Neural progenitor cell (in vitro differentiated cells): ENCODE results near the gene CYP4V2. TPM values are rescaled to one million over a fixed set of nuclear protein-coding genes. Genes with fewer than 3 reads are reported as not detected.

Experiments
- DNase-seq: peaks from one replicate; pipeline ENCODE4 v3.0.0-alpha.2; 2016; ENCODE audit warnings: low spot score
- H2AFZ ChIP-seq: fragments of 200-600 bp; sonication (generic); replicated peaks from 2 replicates; pipeline ENCODE4 v1.6.1; 2016; ENCODE audit warnings: antibody characterized with exemption
- H3F3A ChIP-seq: fragments of 200-600 bp; sonication (generic); 2 replicates; pipeline ENCODE4 v1.6.1; 2016; ENCODE audit warnings: antibody characterized with exemption, low read depth
- H3K27ac ChIP-seq: fragments of 200-600 bp; sonication (generic); 2 replicates; pipeline ENCODE4 v1.5.1; 2016; ENCODE audit warnings: mild to moderate bottlenecking
- H3K27me3 ChIP-seq: fragments of 200-600 bp; sonication (generic); 2 replicates; pipeline ENCODE4 v1.6.1; 2016; ENCODE audit warnings: mild to moderate bottlenecking, moderate library complexity
- H3K36me3 ChIP-seq: fragments of 200-600 bp; sonication (generic); 2 replicates; pipeline ENCODE4 v1.5.1; 2016
- H3K4me1 ChIP-seq: fragments of 200-600 bp; sonication (generic); 2 replicates; pipeline ENCODE4 v1.6.1; 2016; ENCODE audit warnings: mixed run types
- H3K4me2 ChIP-seq: fragments of 200-600 bp; sonication (generic); 2 replicates; pipeline ENCODE4 v1.6.1; 2016
- H3K4me3 ChIP-seq: fragments of 200-600 bp; sonication (generic); 2 replicates; pipeline ENCODE4 v1.5.1; 2016
- H3K79me2 ChIP-seq: fragments of 200-600 bp; sonication (generic); 2 replicates; pipeline ENCODE4 v1.6.1; 2016; ENCODE audit warnings: low read depth
- H3K9ac ChIP-seq: fragments of 200-600 bp; sonication (generic); 2 replicates; pipeline ENCODE4 v1.6.1; 2016
- H3K9me3 ChIP-seq: fragments of 200-600 bp; sonication (generic); 2 replicates; pipeline ENCODE4 v1.5.1; 2016; ENCODE audit warnings: low read depth
- H4K20me1 ChIP-seq: fragments of 200-600 bp; sonication (generic); 2 replicates; pipeline ENCODE4 v1.6.1; 2016; ENCODE audit warnings: low read depth
- H3K27ac Mint-ChIP-seq: 3 replicates; pipeline ENCODE4 v1.8.0; 2021; ENCODE audit warnings: mixed read lengths
- H3K27me3 Mint-ChIP-seq: 2 replicates; pipeline ENCODE4 v1.8.0; 2022; ENCODE audit warnings: low read depth, mild to moderate bottlenecking, inconsistent platforms, moderate library complexity, mixed read lengths; ENCODE audit not compliant: insufficient read depth
- H3K36me3 Mint-ChIP-seq: 3 replicates; pipeline ENCODE4 v1.8.0; 2021; ENCODE audit warnings: mixed read lengths
- H3K4me1 Mint-ChIP-seq: 3 replicates; pipeline ENCODE4 v1.8.0; 2021; ENCODE audit warnings: mixed read lengths
- H3K4me3 Mint-ChIP-seq: 3 replicates; pipeline ENCODE4 v1.8.0; 2021; ENCODE audit warnings: mild to moderate bottlenecking, moderate library complexity, mixed read lengths
- H3K9me3 Mint-ChIP-seq: 3 replicates; pipeline ENCODE4 v1.8.0; 2020; ENCODE audit warnings: mixed read lengths
- EZH2 ChIP-seq: fragments of 200-600 bp; sonication (generic); IDR thresholded peaks from 2 replicates; pipeline ENCODE4 v1.6.1; 2017; ENCODE audit warnings: antibody characterized with exemption, mild to moderate bottlenecking, moderate library complexity
- EZH2phosphoT487 ChIP-seq: fragments of 200-600 bp; sonication (generic); IDR thresholded peaks from 2 replicates; pipeline ENCODE4 v1.6.1; 2017; ENCODE audit warnings: antibody characterized with exemption
- total RNA-seq: library from RNA; depleted of rRNA; stranded (reverse); fragments of >200 nt; gene quantifications from 2 replicates; pipeline ENCODE4 v1.2.3, GENCODE V29; 2015; ENCODE audit warnings: low replicate concordance
- TF ChIP-seq, protein P1 (sequence below): fragments of 200-600 bp; sonication (generic); IDR thresholded peaks from 2 replicates; pipeline ENCODE4 v1.5.1; 2017; ENCODE audit warnings: antibody characterized with exemption, mild to moderate bottlenecking

CYP4V2 gene
- total RNA-seq, 1 donor from 2014 or later = 0.37 TPM

GRCh38 chr4:186227744-186228513 is 36.6 kb downstream of the CYP4V2 start:
- Histone ChIP-seq H3K4me3 (no peak overlapping the region), H3K9me3 (peaks cover 10% of the 10 kb centered on the region), H3K27me3 (no peaks in the 10 kb centered on the region), H3K4me2 (no peak overlapping the region), H3K27ac (no peak overlapping the region), H3K4me1 (no peaks in the 10 kb centered on the region), H3F3A (no peaks in the 10 kb centered on the region), H3K36me3 (no peaks in the 10 kb centered on the region), H3K79me2 (no peaks in the 10 kb centered on the region), H3K9ac (no peak overlapping the region), H4K20me1 (no peaks in the 10 kb centered on the region), H2AFZ (no peak overlapping the region)
- Mint-ChIP-seq H3K27me3 (peaks cover 3% of the 10 kb centered on the region), H3K4me1 (no peaks in the 10 kb centered on the region), H3K9me3 (peaks cover 28% of the 10 kb centered on the region), H3K36me3 (peaks cover 6% of the 10 kb centered on the region), H3K4me3 (no peak overlapping the region), H3K27ac (no peak overlapping the region)
- TF ChIP-seq EZH2 (no peak), EZH2phosphoT487 (no peak)
- TF ChIP-seq, protein P1, sequence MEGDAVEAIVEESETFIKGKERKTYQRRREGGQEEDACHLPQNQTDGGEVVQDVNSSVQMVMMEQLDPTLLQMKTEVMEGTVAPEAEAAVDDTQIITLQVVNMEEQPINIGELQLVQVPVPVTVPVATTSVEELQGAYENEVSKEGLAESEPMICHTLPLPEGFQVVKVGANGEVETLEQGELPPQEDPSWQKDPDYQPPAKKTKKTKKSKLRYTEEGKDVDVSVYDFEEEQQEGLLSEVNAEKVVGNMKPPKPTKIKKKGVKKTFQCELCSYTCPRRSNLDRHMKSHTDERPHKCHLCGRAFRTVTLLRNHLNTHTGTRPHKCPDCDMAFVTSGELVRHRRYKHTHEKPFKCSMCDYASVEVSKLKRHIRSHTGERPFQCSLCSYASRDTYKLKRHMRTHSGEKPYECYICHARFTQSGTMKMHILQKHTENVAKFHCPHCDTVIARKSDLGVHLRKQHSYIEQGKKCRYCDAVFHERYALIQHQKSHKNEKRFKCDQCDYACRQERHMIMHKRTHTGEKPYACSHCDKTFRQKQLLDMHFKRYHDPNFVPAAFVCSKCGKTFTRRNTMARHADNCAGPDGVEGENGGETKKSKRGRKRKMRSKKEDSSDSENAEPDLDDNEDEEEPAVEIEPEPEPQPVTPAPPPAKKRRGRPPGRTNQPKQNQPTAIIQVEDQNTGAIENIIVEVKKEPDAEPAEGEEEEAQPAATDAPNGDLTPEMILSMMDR = no peak
- DNase-seq = no peak

GRCh38 chr4:186228514-186228894 is 37.1 kb downstream of the CYP4V2 start:
- Mint-ChIP-seq H3K36me3 (peaks cover under 1% of the 10 kb centered on the region), H3K27me3 (peaks cover 3% of the 10 kb centered on the region), H3K9me3 (peaks cover 23% of the 10 kb centered on the region), H3K4me3 (no peak overlapping the region), H3K4me1 (no peaks in the 10 kb centered on the region), H3K27ac (no peak overlapping the region)
- no peaks in the 10 kb centered on the region for H4K20me1 ChIP-seq
- no peaks in the 10 kb centered on the region for H3F3A ChIP-seq
- DNase-seq = no peak
- H3K79me2 ChIP-seq = no peaks in the 10 kb centered on the region
- H3K27me3 ChIP-seq = no peaks in the 10 kb centered on the region
- no peak overlapping the region for H3K4me3 ChIP-seq
- H3K4me2 ChIP-seq = no peak overlapping the region
- H3K9me3 ChIP-seq = peaks cover 10% of the 10 kb centered on the region
- H2AFZ ChIP-seq = no peak overlapping the region
- H3K27ac ChIP-seq = no peak overlapping the region
- no peaks in the 10 kb centered on the region for H3K4me1 ChIP-seq
- H3K36me3 ChIP-seq = no peaks in the 10 kb centered on the region
- H3K9ac ChIP-seq = no peak overlapping the region
- no peak for TF ChIP-seq EZH2
- no peak for TF ChIP-seq EZH2phosphoT487
- TF ChIP-seq, protein P1 = no peak

DNA sequence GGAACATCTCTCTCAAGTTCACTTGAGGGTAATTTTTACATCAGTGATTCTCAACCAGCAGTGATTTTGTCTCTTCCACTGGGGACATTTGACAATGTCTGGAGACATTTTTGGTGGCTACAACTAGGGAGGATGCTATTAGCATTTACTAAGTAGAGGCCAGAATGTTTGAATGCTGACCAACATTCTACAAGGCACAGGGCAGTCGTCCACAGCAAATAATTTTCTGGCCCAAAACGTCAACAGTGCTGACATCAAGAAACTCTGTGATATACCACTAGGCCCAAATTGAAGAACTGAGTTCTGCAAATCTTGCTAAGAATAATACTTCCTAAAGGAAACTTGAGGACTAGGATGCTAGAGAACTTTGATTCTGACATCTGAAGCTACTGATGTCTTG is 43.0 kb downstream of the CYP4V2 start:
- TF ChIP-seq, protein P1 = no peak
- TF ChIP-seq EZH2phosphoT487 (no peak), EZH2 (no peak)
- H4K20me1 ChIP-seq = no peaks in the 10 kb centered on the region
- H2AFZ ChIP-seq = no peak overlapping the region
- H3K27ac ChIP-seq = no peak overlapping the region
- H3K4me1 ChIP-seq = no peaks in the 10 kb centered on the region
- H3K79me2 ChIP-seq = no peaks in the 10 kb centered on the region
- H3K36me3 ChIP-seq = no peaks in the 10 kb centered on the region
- no peak overlapping the region for H3K4me3 ChIP-seq
- H3K4me1 Mint-ChIP-seq = no peaks in the 10 kb centered on the region
- no peaks in the 10 kb centered on the region for H3K9me3 Mint-ChIP-seq
- no peaks in the 10 kb centered on the region for H3K36me3 Mint-ChIP-seq
- peaks cover 6% of the 10 kb centered on the region for H3K27me3 Mint-ChIP-seq
- no peak for DNase-seq
- H3F3A ChIP-seq = no peaks in the 10 kb centered on the region
- no peak overlapping the region for H3K4me3 Mint-ChIP-seq
- H3K27me3 ChIP-seq = no peaks in the 10 kb centered on the region
- H3K27ac Mint-ChIP-seq = no peak overlapping the region
- H3K9ac ChIP-seq = no peak overlapping the region
- H3K4me2 ChIP-seq = no peak overlapping the region
- H3K9me3 ChIP-seq = no peaks in the 10 kb centered on the region
